HG03196 (cell line): ENCODE measurements around the gene TAS1R1.
A peak's percentile ranks its signal among the peaks of the same experiment; 100 is the strongest.

Experiments used
- ATAC-seq: cut with Tn5 transposase; IDR thresholded peaks from one replicate; pipeline ENCODE4 v1.9.1; 2021; ENCODE audit not compliant: unreplicated experiment

Gene TAS1R1

GRCh38 chr1:6602669-6603237 lies 47.6 kb downstream of the TAS1R1 start, which contains the start of gene KLHL21:
Gene KLHL21 (minus strand): TSS chr1:6602869. CDS start chr1:6602817, 52 bp downstream.
- ATAC-seq = peak; percentile 57

- ATAC-seq = peak; percentile 16
Observed at GRCh38 chr1:6603238-6603914, 48.3 kb downstream of the TAS1R1 start.

- no peak for ATAC-seq
Observed at GRCh38 chr1:6603915-6604558, 48.9 kb downstream of the TAS1R1 start.

- peak; percentile 41 for ATAC-seq
Observed at GRCh38 chr1:6612641-6613360, 57.7 kb downstream of the TAS1R1 start.

GRCh38 chr1:6613361-6614018 lies 58.4 kb downstream of the TAS1R1 start, which contains the start of gene PHF13:
Gene PHF13 (plus strand): TSS chr1:6613731. CDS start chr1:6614067, 336 bp downstream.
- peak; percentile 93 for ATAC-seq

GRCh38 chr1:6614019-6614928 lies 59.2 kb downstream of the TAS1R1 start:
- ATAC-seq = no peak

GRCh38 chr1:6614929-6615785 lies 60.0 kb downstream of the TAS1R1 start:
- no peak for ATAC-seq

GRCh38 chr1:6619045-6619444 lies 63.9 kb downstream of the TAS1R1 start:
- ATAC-seq = no peak

GRCh38 chr1:6621429-6622391 lies 66.6 kb downstream of the TAS1R1 start:
- no peak for ATAC-seq

- no peak for ATAC-seq
Observed at GRCh38 chr1:6622396-6623152, 67.5 kb downstream of the TAS1R1 start.

GRCh38 chr1:6623269-6623965 lies 68.3 kb downstream of the TAS1R1 start:
- ATAC-seq = no peak

GRCh38 chr1:6624710-6625583 lies 69.8 kb downstream of the TAS1R1 start, which contains the start of gene THAP3:
Gene THAP3 (plus strand): TSS chr1:6624868. CDS start chr1:6625219, 351 bp downstream.
- ATAC-seq = peak; percentile 78

GRCh38 chr1:6625584-6626149 lies 70.6 kb downstream of the TAS1R1 start:
- peak; percentile 19 for ATAC-seq

GRCh38 chr1:6627031-6627430 lies 71.9 kb downstream of the TAS1R1 start:
- no peak for ATAC-seq
